HCT116 (cell line): ENCODE measurements around the gene PXDN. TPM values are rescaled to one million over a fixed set of nuclear protein-coding genes. Genes with fewer than 3 reads are reported as not detected.

Experiments used
- ATAC-seq: fragments of 200-7000 bp; cut with Tn5 transposase; 2 replicates; pipeline ENCODE4 v1.9.1; 2020; ENCODE audit warnings: mild to moderate bottlenecking, moderate library complexity
- BruUV-seq: library from RNA; stranded (reverse); fragments of 400-500 nt; replicated peaks from 2 replicates; lab custom pipeline; 2021; lab: Mats Ljungman, UMichigan
- CTCF ChIA-PET: fragments of 300-600 bp; sonication (Branson Sonifier 250); formaldehyde crosslinking; loops from one replicate; lab custom pipeline; 2021; ENCODE audit warnings: antibody characterized with exemption; lab: Charles Lee
- POLR2A ChIA-PET: fragments of 300-600, 350-600 bp; sonication (Branson Sonifier 250); formaldehyde crosslinking; loops from one replicate; lab custom pipeline; 2021; ENCODE audit warnings: antibody characterized with exemption; lab: Charles Lee
- RAD21 ChIA-PET, 2 experiments: fragments of 300-600 bp; sonication (Branson Sonifier 250); formaldehyde crosslinking; loops; one replicate each; lab custom pipeline; 2023; ENCODE audit warnings: low total read pairs in 2 of 2; ENCODE audit not compliant: uncharacterized antibody in 2 of 2, unreplicated experiment in 2 of 2, low non-redundant PET in 1 of 2; lab: Charles Lee
- DNase-seq: peaks from one replicate; pipeline ENCODE4 v3.0.0-alpha.2; 2010; ENCODE audit warnings: low read depth, low spot score
- H2AFZ ChIP-seq: fragments of 200-600 bp; shearing (Covaris generic), sonication (generic); 2 replicates; pipeline ENCODE4 v1.6.1; 2017; ENCODE audit warnings: low read depth, mixed run types, mixed read lengths, antibody characterized with exemption, low read length; ENCODE audit not compliant: poor library complexity, severe bottlenecking
- H3K27ac ChIP-seq: 2 replicates; pipeline ENCODE4 v1.5.1; 2012; ENCODE audit warnings: low read depth, low read length
- H3K27me3 ChIP-seq: fragments of 200-600 bp; sonication (generic); 2 replicates; pipeline ENCODE4 v1.6.1; 2016; ENCODE audit warnings: mixed run types, low read length, mixed read lengths; ENCODE audit not compliant: insufficient read depth
- H3K36me3 ChIP-seq, 2 experiments: fragments of 200-500 bp in 1 of 2; fragments of 200-600 bp in 1 of 2; sonication (Bioruptor generic) in 1 of 2; sonication (generic) in 1 of 2; 2 replicates each; pipeline versions ENCODE4 v1.5.1 to v1.6.1; 2014 to 2016; ENCODE audit warnings: low read length in 2 of 2, inconsistent platforms in 1 of 2, mixed read lengths in 1 of 2, mixed run types in 1 of 2; ENCODE audit not compliant: insufficient read depth in 2 of 2, control insufficient read depth in 1 of 2
- H3K4me1 ChIP-seq, 2 experiments: fragments of 200-600 bp in 1 of 2; sonication (generic) in 1 of 2; 2 replicates each; pipeline versions ENCODE4 v1.5.1 to v1.6.1; 2012 to 2017; ENCODE audit warnings: low read length in 2 of 2, inconsistent platforms in 1 of 2, mild to moderate bottlenecking in 1 of 2, mixed read lengths in 1 of 2, mixed run types in 1 of 2, moderate library complexity in 1 of 2; ENCODE audit not compliant: insufficient read depth in 2 of 2, control insufficient read depth in 1 of 2
- H3K4me2 ChIP-seq: fragments of 200-600 bp; sonication (generic); 2 replicates; pipeline ENCODE4 v1.6.1; 2017; ENCODE audit warnings: mixed run types, low read length, mixed read lengths
- H3K4me3 ChIP-seq, 2 experiments: fragments of 200-600 bp in 1 of 2; sonication (generic) in 1 of 2; replicated peaks in 1 of 2; 2 replicates each; pipeline ENCODE4 v1.5.1; 2011 to 2016; ENCODE audit warnings: low read length in 2 of 2, control low read depth in 1 of 2, low read depth in 1 of 2, mild to moderate bottlenecking in 1 of 2, mixed read lengths in 1 of 2, mixed run types in 1 of 2
- H3K79me2 ChIP-seq: fragments of 200-600 bp; sonication (generic); 2 replicates; pipeline ENCODE4 v1.6.1; 2017; ENCODE audit warnings: mild to moderate bottlenecking, mixed run types, low read length, moderate library complexity, mixed read lengths; ENCODE audit not compliant: insufficient read depth
- H3K9ac ChIP-seq: fragments of 200-600 bp; sonication (generic); 2 replicates; pipeline ENCODE4 v1.6.1; 2016; ENCODE audit warnings: low read length, mixed read lengths
- H3K9me2 ChIP-seq: fragments of 200-600 bp; sonication (generic), shearing (Covaris generic); 2 replicates; pipeline ENCODE4 v1.6.1; 2017; ENCODE audit warnings: mixed run types, mild to moderate bottlenecking, moderate library complexity; ENCODE audit not compliant: insufficient read depth
- H3K9me3 ChIP-seq, 2 experiments: fragments of 200-500 bp in 1 of 2; fragments of 200-600 bp in 1 of 2; sonication (Bioruptor generic) in 1 of 2; sonication (generic) in 1 of 2; 2 replicates each; pipeline ENCODE4 v1.6.1; 2014 to 2017; ENCODE audit warnings: low read length in 2 of 2, mixed read lengths in 2 of 2, inconsistent platforms in 1 of 2, low read depth in 1 of 2, mild to moderate bottlenecking in 1 of 2, mixed run types in 1 of 2, moderate library complexity in 1 of 2; ENCODE audit not compliant: control insufficient read depth in 1 of 2, insufficient read depth in 1 of 2
- H4K20me1 ChIP-seq: fragments of 200-600 bp; sonication (generic), shearing (Covaris generic); 2 replicates; pipeline ENCODE4 v1.6.1; 2017; ENCODE audit warnings: mixed run types, mild to moderate bottlenecking, moderate library complexity; ENCODE audit not compliant: insufficient read depth
- CEBPB ChIP-seq: IDR thresholded peaks from 2 replicates; pipeline ENCODE4 v1.6.1; 2012; ENCODE audit warnings: low read depth
- ELF1 ChIP-seq: IDR thresholded peaks from 2 replicates; pipeline ENCODE4 v1.6.1; 2012; ENCODE audit warnings: low read depth, borderline replicate concordance
- EZH2phosphoT487 ChIP-seq: fragments of 200-600 bp; IDR thresholded peaks from 2 replicates; pipeline ENCODE4 v1.6.1; 2018; ENCODE audit warnings: antibody characterized with exemption, borderline replicate concordance
- FOSL1 ChIP-seq: IDR thresholded peaks from 2 replicates; pipeline ENCODE4 v1.6.1; 2012; ENCODE audit warnings: low read depth
- POLR2A ChIP-seq: IDR thresholded peaks from 2 replicates; pipeline ENCODE4 v1.7.0; 2011; ENCODE audit warnings: borderline replicate concordance; ENCODE audit not compliant: insufficient read depth, insufficient read length; ENCODE audit errors: extremely low read depth
- POLR2AphosphoS5 ChIP-seq: IDR thresholded peaks from 2 replicates; pipeline ENCODE4 v1.6.1; 2011; ENCODE audit warnings: mild to moderate bottlenecking, low read depth, low read length, moderate library complexity
- SIN3A ChIP-seq: IDR thresholded peaks from 2 replicates; pipeline ENCODE4 v1.6.1; 2012; ENCODE audit warnings: low read depth
- SP1 ChIP-seq: IDR thresholded peaks from 2 replicates; pipeline ENCODE4 v1.6.1; 2012; ENCODE audit warnings: low read depth
- SRF ChIP-seq: IDR thresholded peaks from 2 replicates; pipeline ENCODE4 v1.6.1; 2012; ENCODE audit warnings: low read depth
- TCF7L2 ChIP-seq: IDR thresholded peaks from 2 replicates; pipeline ENCODE4 v1.7.0; 2011; ENCODE audit warnings: borderline replicate concordance, inconsistent platforms; ENCODE audit not compliant: insufficient read depth, insufficient read length; ENCODE audit errors: extremely low read depth
- YY1 ChIP-seq: IDR thresholded peaks from 2 replicates; pipeline ENCODE4 v1.6.1; 2011; ENCODE audit warnings: low read length, low read depth, moderate library complexity, mild to moderate bottlenecking; ENCODE audit not compliant: insufficient replicate concordance; ENCODE audit errors: extremely low read depth
- ZFX ChIP-seq: fragments of 450-650 bp; IDR thresholded peaks from 2 replicates; pipeline ENCODE4 v1.6.1; 2017
- intact Hi-C: fragments of 100-400 bp; cut with micrococcal nuclease; formaldehyde crosslinking; loops from 2 replicates; pipeline ENCODE4 v1.10.0; 2022
- total RNA-seq: library from RNA; stranded (reverse); gene quantifications from one replicate; pipeline ENCODE4 v1.2.1, GENCODE V29; 2021; ENCODE audit not compliant: unreplicated experiment
- TF ChIP-seq, protein P1 (sequence below): IDR thresholded peaks from 2 replicates; pipeline ENCODE4 v1.6.1; 2011; ENCODE audit warnings: mild to moderate bottlenecking, low read length, moderate library complexity; ENCODE audit not compliant: insufficient replicate concordance; ENCODE audit errors: extremely low read depth
- TF ChIP-seq, protein P2 (sequence below), 3 experiments: fragments of 200-600 bp in 1 of 3; sonication (generic) in 1 of 3; IDR thresholded peaks in 2 of 3; conservative IDR thresholded peaks in 1 of 3; 2 replicates each; pipeline ENCODE4 v1.5.1; 2012 to 2017; ENCODE audit warnings: low read depth in 2 of 3, low read length in 2 of 3, antibody characterized with exemption in 1 of 3, borderline replicate concordance in 1 of 3, control low read depth in 1 of 3, mild to moderate bottlenecking in 1 of 3, mixed read lengths in 1 of 3, mixed run types in 1 of 3, moderate library complexity in 1 of 3; ENCODE audit not compliant: insufficient read depth in 1 of 3

The PXDN gene
- total RNA-seq, 1 experiment from 2014 or later, result 10.7 TPM

GRCh38 chr2:1751767-1752725, 7.7 kb upstream of the PXDN start:
- ATAC-seq, result no peak
- Histone ChIP-seq H3K27ac (no peak overlapping the region), H3K4me2 (no peak overlapping the region), H3K36me3 (no peaks in the 10 kb centered on the region), H2AFZ (no peak overlapping the region), H3K79me2 (no peaks in the 10 kb centered on the region), H4K20me1 (no peaks in the 10 kb centered on the region), H3K9me3 (no peaks in the 10 kb centered on the region), H3K27me3 (0 out of 2 replicates have a peak, but pooled peaks cover 3% of the 10 kb centered on the region), H3K4me1 (no peaks in the 10 kb centered on the region; a peak in 1 of 4 replicates), H3K9me2 (no peaks in the 10 kb centered on the region), H3K9ac (no peak overlapping the region), H3K4me3 (no peak overlapping the region)
- ChIA-PET CTCF (interaction anchor here (1.2 to 1.9 kb wide), 3 partner anchors 17 to 159 kb away, joined by 3 to 15 read pairs (median 10); no protein-coding TSS in a partner anchor), POLR2A (no interaction called here), RAD21 (no interaction called here)
- no TSS peak for BruUV-seq
- no peak for DNase-seq
- TF ChIP-seq ELF1, result no peak
- TF ChIP-seq POLR2AphosphoS5, result no peak
- no peak for TF ChIP-seq SIN3A
- TF ChIP-seq, protein P1, sequence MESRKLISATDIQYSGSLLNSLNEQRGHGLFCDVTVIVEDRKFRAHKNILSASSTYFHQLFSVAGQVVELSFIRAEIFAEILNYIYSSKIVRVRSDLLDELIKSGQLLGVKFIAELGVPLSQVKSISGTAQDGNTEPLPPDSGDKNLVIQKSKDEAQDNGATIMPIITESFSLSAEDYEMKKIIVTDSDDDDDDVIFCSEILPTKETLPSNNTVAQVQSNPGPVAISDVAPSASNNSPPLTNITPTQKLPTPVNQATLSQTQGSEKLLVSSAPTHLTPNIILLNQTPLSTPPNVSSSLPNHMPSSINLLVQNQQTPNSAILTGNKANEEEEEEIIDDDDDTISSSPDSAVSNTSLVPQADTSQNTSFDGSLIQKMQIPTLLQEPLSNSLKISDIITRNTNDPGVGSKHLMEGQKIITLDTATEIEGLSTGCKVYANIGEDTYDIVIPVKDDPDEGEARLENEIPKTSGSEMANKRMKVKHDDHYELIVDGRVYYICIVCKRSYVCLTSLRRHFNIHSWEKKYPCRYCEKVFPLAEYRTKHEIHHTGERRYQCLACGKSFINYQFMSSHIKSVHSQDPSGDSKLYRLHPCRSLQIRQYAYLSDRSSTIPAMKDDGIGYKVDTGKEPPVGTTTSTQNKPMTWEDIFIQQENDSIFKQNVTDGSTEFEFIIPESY, result no peak
- no peak for TF ChIP-seq ZFX
- TF ChIP-seq SP1, result no peak
- TF ChIP-seq, protein P2, sequence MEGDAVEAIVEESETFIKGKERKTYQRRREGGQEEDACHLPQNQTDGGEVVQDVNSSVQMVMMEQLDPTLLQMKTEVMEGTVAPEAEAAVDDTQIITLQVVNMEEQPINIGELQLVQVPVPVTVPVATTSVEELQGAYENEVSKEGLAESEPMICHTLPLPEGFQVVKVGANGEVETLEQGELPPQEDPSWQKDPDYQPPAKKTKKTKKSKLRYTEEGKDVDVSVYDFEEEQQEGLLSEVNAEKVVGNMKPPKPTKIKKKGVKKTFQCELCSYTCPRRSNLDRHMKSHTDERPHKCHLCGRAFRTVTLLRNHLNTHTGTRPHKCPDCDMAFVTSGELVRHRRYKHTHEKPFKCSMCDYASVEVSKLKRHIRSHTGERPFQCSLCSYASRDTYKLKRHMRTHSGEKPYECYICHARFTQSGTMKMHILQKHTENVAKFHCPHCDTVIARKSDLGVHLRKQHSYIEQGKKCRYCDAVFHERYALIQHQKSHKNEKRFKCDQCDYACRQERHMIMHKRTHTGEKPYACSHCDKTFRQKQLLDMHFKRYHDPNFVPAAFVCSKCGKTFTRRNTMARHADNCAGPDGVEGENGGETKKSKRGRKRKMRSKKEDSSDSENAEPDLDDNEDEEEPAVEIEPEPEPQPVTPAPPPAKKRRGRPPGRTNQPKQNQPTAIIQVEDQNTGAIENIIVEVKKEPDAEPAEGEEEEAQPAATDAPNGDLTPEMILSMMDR (IDR thresholded peaks at IDR 0.05 in 2 of 3, conservative IDR thresholded peaks at IDR 0.05 in 1 of 3; ENCODE audit: borderline replicate concordance in 1 of 3, insufficient read depth in 1 of 3, low read depth in 2 of 3, low read length in 2 of 3), result no peak
- no peak for TF ChIP-seq FOSL1
- no peak for TF ChIP-seq SRF
- no peak for TF ChIP-seq YY1
- TF ChIP-seq EZH2phosphoT487, result no peak
- no peak for TF ChIP-seq POLR2A
- no peak for TF ChIP-seq CEBPB
- no peak for TF ChIP-seq TCF7L2
- intact Hi-C loops, result loop anchor here (2.0 to 5.0 kb wide), 2 partner anchors 17 to 160 kb away; no protein-coding TSS in a partner anchor
